HG02763 (cell line): Measurements from ENCODE around the gene FTO.
A peak's percentile ranks its signal among the peaks of the same experiment; 100 is the strongest.

ENCODE experiments used
- ATAC-seq: cut with Tn5 transposase; IDR thresholded peaks from one replicate; pipeline ENCODE4 v1.9.1; 2021; ENCODE audit warnings: mild to moderate bottlenecking, moderate library complexity; ENCODE audit not compliant: unreplicated experiment

FTO gene

DNA sequence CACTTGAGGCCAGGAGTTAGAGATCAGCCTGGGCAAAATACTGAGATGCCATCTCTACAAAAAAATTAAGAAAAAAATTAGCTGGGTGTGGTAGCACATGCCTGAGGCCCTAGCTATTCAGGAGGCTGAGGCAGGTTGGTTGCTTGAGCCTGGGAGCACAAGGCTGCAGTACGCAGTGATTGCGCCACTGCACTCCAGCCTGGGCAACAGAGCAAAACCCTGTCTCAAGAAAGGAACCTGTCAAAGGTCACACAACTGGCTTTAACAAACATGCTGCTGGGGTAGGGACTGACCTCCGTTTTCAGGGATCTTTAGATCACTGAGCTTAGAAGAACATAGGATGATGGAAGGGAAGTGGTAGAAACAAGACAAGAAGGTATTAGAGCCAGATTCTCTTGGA, 487.6 kb downstream of the FTO start:
- no peak for ATAC-seq

DNA sequence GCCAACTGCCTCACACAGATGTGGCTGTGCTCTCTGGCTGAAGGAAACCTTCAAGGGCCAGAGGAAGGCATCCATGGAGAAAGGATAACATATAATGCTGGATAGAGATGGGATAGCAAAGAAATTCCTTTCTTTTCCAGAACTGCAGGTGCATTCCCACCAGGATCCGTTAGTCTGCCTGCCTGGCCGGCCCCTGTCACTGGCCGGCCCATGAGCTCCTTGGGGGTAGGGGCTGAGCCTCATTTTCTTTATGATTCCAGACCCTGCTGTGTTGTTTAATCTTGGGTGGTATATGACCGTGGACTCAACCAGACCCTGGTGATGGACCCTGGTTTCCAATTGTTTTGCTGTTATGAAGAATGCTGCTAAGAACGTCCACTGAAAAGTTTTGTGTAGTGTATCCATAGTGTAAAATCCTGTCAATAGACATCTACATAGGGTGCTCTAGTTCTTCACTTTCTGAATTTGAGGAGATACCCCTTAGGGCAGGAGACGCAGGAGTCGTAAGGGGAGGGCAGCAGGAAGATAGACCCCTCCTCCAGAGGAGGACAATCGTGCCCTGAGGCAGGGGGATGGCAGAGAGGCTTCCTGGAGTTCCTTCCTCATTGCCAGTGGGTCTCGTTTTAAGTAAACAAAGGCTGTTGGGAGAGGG, 489.2 kb downstream of the FTO start:
- no peak for ATAC-seq

DNA sequence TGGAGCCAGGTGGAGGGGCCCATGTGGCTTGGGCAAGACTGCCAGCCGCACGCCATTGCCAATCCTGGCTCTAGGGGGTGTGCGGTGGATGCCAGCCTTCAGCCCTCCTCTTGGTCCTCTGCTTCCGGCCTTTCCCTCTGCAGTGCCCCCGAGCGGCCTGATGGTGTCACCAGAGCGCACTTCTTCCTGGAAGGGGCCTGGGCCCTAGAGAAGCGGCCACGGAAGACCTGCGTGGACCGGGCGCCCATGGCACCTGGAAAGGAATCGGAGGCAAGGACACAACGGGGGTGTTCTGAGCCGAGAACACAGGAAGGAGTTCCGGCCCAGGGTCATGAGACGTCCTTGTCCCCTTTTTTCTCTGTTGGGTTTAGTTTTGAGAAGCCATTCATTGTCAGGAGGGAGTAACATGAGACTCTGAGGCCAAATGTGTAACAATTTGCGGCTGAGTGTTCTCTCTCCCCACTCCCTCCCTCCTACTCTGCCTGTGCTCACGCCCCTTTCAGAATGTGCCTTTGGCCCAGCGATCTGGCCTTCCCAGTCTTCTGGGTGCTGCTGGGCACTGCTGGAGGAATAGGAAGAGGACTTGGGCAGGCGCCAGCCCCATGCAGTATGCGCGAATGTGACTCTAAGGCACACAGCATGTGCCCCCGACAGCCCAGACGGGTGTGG, 489.8 kb downstream of the FTO start:
- peak; percentile 93 for ATAC-seq

DNA sequence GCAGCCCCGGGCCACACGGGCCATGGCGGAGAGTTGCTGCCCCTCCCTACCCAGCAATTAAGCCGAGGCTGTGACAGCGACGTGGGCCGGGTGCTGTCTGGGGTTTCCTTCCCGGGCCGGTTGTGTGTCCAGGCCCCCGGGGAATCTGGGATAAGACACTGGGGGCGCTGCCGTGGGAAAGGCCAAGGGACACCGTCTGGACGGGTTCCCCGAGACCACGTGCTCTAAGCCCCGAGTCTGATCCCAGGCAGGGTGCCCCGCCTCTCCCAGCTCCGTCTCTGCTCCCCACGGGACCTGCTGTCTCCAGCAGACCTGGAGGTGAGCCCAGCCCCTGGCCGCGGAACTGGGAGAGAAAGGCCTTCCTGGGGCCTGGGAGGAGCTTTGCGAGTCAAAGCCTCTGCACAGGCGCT, 490.4 kb downstream of the FTO start:
- no peak for ATAC-seq

DNA sequence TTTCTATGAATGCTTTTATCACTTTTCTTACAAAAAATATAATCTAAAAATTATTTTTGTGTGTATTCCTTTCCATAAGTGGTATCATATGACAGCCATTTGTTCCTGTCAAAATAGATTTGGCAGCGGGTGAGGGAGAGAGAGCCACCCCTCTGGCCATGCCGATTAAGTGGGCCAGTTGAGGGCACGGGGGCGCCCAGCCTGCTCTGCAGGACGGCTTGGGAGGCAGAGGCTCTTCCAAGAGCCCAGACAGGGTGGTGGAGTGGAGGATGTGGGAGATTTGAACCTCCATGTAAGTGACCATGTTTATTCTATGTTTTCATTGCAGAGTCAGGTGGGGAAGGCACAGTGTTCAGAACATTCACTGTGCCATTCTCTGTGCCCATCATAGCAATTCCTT, 493.8 kb downstream of the FTO start:
- no peak for ATAC-seq

DNA sequence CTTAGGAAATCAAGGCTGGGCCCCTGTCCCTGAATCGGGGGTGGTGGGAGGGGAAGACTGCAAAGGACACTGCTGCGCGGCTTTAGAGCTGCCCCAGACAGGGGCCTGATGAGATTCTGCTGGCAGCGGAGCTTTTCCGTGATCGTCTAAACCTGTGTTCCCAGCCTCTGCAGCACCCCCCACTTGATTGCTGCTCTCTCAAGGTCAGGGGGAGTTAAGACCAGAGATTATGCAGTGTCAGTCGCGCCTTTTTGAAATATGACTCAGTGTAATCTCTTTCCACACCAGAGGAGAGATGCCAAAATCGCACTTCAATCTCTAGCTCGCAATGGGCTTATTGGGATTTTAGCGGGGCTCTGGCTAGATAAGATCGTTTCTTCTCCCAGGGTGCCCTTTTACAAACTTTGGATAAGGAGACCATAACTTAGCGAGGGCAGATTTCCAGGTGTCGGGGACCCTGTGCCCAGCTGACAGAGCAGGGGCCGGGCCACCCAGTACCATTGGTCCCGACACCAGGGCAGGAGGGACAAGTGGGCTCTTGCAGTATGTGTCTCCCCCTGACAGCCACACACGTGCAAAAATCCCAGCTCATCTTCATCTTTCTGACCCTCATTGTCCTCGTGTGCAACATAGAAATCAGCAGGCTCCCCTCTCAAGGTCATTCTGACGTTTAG, 495.7 kb downstream of the FTO start:
- ATAC-seq: no peak

DNA sequence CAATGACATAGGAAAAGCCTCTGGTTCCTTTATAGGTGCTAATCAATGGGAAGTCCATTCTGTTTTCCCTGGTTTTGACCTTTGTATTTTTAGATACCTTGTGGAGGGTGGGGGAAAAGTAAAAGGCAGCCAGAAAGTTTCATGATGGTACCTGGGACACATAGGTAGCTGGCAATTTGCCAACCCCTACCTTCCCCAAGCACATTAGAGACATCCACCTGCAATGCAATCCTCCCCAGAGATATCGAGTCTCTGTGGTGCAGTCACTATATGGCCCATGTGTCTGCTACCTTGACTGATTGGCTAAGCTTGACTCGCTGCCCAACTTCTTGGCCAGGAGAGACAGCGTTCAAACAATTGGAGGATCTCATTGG, 496.2 kb downstream of the FTO start:
- ATAC-seq: no peak

DNA sequence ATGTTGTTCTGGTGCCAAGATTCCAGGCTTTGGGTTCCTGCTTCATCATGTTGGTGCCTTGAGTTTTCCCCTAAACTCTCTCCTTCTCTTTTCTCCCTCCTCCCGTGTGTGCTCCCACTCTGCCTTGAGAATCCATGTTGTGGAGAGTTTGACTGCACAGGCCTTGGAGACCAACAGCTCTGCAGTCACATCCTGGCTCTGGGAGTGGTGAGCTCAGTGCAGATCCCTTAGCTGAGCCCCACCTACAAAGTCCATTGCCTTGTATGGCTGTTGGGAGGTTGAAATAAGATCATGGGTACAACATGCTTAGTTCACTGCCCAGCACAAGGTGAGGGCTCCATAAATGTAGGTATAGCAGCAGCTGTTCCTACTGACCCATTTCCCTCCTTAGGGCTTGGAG, 496.8 kb downstream of the FTO start:
- no peak for ATAC-seq

DNA sequence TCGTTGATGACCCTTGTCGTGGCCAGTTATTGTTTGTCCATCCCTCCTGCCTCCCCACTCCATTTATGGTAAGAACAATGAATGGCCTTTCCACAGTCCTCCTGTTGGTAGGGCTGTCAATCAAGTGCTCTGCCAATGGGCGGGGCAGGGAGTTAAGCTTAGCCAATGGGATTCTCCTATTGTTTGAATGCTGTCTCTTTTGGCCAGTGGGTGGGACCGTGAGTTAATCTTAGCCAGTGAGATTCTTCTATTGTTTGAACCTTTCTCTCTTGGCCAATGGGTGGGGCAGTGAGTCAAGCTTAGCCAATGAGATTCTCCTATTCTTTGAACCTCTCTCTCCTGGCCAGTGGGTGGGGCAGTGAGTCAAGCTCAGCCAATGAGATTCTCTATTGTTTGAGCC, 497.2 kb downstream of the FTO start:
- no peak for ATAC-seq
